MG63 (cell line): ENCODE measurements around the gene CFAP45. TPM values are rescaled to one million over a fixed set of nuclear protein-coding genes. Genes with fewer than 3 reads are reported as not detected.

Source experiments
- DNase-seq: peaks from one replicate; pipeline ENCODE4 v3.0.0-alpha.2; 2020
- H3K27me3 ChIP-seq: fragments of 250-450 bp; sonication (Bioruptor Pico); 2 replicates; pipeline ENCODE4 v1.5.1; 2020; ENCODE audit warnings: mild to moderate bottlenecking, moderate library complexity
- H3K36me3 ChIP-seq: fragments of 250-450 bp; sonication (Bioruptor Pico); 2 replicates; pipeline ENCODE4 v1.5.1; 2020; ENCODE audit warnings: mild to moderate bottlenecking, moderate library complexity
- H3K4me3 ChIP-seq: fragments of 250-450 bp; sonication (Bioruptor Pico); 2 replicates; pipeline ENCODE4 v1.5.1; 2020; ENCODE audit warnings: mild to moderate bottlenecking, moderate library complexity
- H3K9me3 ChIP-seq: fragments of 250-450 bp; sonication (Bioruptor Pico); 2 replicates; pipeline ENCODE4 v1.5.1; 2020; ENCODE audit warnings: mild to moderate bottlenecking, moderate library complexity
- total RNA-seq: library from RNA; depleted of rRNA; stranded (reverse); fragments of >200 nt; shearing (Covaris generic); gene quantifications from 2 replicates; pipeline ENCODE4 v1.2.3, GENCODE V29; 2014; ENCODE audit warnings: low replicate concordance; rRNA removed

Gene CFAP45
- total RNA-seq, 1 experiment from 2014 or later: 0.10 TPM

DNA sequence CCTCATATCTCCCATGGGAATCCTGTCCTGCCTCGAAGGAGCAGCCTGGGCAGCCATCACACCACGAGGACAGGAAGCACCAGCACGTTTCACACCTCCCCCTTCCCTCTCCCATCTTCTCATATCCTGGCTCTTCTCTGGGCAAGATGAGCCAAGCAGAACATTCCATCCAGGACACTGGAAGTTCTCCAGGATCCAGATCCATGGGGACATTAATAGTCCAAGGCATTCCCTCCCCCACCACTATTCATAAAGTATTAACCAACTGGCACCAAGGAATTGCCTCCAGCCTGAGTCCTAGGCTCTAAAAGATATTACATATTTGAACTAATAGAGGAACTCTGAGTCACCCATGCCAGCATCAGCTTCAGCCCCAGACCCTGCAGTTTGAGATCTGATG, 64.6 kb downstream of the CFAP45 start:
- Histone ChIP-seq H3K27me3 (no peaks in the 10 kb centered on the region), H3K9me3 (0 out of 2 replicates have a peak, but pooled peaks cover 3% of the 10 kb centered on the region), H3K4me3 (no peak overlapping the region), H3K36me3 (no peaks in the 10 kb centered on the region)
- DNase-seq: no peak

DNA sequence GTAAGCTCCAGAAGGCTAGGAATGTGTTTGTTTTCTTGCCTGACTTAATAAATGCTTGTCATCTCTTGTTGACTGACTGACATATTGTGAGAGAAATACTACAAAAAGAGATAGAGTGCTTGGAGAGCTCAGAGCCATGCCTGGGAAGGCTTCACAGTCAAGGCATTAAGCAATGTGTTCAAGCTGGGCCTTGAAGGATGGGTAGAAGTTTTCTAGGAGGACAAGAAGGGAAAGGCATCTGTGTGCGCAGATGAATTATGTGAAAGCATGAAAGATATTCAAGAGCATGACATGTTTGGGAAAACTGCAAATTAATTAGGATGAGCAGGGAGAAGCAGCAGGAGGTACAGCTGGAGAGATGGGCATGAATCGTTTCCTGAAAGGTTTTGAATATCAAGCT, 67.7 kb downstream of the CFAP45 start:
- no peak for DNase-seq
- no peaks in the 10 kb centered on the region for H3K27me3 ChIP-seq
- H3K36me3 ChIP-seq: no peaks in the 10 kb centered on the region
- no peak overlapping the region for H3K4me3 ChIP-seq
- H3K9me3 ChIP-seq: no peaks in the 10 kb centered on the region

DNA sequence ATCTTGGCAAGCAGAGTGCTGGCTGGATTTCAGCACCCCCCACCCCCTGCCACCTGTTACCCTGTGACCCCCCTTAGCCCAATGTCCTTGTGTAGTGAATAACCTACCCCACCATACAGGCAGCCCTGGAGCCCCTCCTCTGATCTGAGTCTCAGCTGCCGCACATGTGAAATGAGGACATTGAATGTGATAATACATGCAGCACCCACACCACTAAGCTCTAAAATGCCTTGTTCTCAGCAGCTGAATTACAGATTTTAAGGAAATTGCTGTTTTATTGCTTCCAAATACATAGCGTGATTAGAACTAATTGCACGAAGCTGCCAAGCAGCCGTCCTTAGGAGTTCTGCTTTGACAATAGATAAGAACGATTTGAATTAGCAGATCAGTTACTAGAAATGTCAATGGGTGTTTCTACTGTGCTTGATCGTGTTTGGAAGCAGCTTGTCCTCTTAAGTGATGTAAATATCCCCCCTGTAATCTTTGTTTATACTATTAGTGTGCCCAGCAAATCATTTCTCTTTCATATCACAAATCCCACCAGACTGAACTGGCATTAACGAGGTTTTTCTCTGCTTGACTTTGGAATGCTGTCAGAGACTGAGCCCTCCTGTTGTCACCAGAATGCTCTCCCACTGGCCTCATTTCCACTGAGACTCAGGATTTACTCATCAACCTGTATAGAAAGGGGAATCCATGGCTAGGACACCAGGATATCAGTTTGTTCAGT, 68.4 kb downstream of the CFAP45 start:
- H3K4me3 ChIP-seq: no peak overlapping the region
- no peaks in the 10 kb centered on the region for H3K9me3 ChIP-seq
- H3K27me3 ChIP-seq: no peaks in the 10 kb centered on the region
- H3K36me3 ChIP-seq: no peaks in the 10 kb centered on the region
- DNase-seq: no peak

DNA sequence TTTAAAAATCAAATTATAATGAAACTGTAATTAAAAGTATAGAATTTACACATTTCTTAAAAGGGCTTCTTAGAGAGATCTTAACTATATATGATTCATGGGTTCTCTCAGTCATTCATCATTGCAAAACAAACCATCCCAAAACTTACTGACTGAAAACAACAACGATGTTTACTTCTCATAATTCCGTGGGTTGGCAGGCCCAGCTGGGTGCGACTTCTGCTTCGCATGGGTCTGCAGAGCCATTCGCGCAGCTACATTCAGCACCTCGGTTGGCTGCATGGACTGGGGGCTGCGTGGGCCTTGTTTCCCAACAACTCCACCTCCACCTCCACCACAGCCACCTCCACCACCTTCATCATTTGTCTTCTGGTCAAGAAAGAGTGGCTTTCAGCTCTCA, 69.2 kb downstream of the CFAP45 start:
- no peaks in the 10 kb centered on the region for H3K36me3 ChIP-seq
- no peak overlapping the region for H3K4me3 ChIP-seq
- no peaks in the 10 kb centered on the region for H3K27me3 ChIP-seq
- no peaks in the 10 kb centered on the region for H3K9me3 ChIP-seq
- DNase-seq: no peak

DNA sequence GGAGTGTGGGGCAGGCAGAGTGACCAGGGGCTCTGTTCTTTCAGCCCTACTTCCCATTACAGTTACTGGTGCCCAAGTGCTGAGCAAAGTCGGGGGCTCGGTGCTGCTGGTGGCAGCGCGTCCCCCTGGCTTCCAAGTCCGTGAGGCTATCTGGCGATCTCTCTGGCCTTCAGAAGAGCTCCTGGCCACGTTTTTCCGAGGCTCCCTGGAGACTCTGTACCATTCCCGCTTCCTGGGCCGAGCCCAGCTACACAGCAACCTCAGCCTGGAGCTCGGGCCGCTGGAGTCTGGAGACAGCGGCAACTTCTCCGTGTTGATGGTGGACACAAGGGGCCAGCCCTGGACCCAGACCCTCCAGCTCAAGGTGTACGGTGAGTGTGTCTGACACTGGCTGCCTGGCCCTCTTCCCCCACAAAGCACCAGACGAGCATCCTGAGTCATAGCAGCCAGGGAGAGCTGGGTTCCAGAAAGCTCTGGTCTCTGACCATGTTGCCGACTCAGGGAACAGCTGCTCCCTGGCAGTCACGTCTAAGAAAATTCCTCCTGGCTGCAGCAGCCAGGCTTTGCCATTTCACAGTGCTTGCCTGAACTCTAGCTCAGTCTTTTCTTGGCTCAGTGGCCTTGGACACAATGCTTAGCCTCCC, 70.0 kb downstream of the CFAP45 start:
- no peaks in the 10 kb centered on the region for H3K36me3 ChIP-seq
- H3K9me3 ChIP-seq: no peaks in the 10 kb centered on the region
- no peak overlapping the region for H3K4me3 ChIP-seq
- peak; percentile 88 for DNase-seq
- no peaks in the 10 kb centered on the region for H3K27me3 ChIP-seq

DNA sequence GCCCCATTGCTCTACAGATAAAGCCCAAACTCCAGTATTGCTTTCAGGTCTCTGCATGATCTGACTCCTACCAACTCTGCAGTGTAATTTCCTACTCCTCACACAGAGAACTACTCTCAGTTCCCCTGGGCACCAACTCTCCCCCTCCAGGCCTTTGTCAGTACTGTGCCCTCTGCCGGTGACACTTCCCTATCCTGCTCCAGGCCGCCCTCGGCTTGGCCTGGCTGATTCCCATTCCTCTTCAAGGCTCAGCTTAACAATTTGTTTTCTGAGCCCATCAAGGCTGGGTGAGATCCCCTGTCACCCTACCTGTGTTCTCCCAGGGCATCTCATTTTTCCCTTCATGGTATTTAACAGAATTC, 70.7 kb downstream of the CFAP45 start:
- DNase-seq: no peak
- H3K9me3 ChIP-seq: no peaks in the 10 kb centered on the region
- H3K36me3 ChIP-seq: no peaks in the 10 kb centered on the region
- H3K27me3 ChIP-seq: no peaks in the 10 kb centered on the region
- no peak overlapping the region for H3K4me3 ChIP-seq

DNA sequence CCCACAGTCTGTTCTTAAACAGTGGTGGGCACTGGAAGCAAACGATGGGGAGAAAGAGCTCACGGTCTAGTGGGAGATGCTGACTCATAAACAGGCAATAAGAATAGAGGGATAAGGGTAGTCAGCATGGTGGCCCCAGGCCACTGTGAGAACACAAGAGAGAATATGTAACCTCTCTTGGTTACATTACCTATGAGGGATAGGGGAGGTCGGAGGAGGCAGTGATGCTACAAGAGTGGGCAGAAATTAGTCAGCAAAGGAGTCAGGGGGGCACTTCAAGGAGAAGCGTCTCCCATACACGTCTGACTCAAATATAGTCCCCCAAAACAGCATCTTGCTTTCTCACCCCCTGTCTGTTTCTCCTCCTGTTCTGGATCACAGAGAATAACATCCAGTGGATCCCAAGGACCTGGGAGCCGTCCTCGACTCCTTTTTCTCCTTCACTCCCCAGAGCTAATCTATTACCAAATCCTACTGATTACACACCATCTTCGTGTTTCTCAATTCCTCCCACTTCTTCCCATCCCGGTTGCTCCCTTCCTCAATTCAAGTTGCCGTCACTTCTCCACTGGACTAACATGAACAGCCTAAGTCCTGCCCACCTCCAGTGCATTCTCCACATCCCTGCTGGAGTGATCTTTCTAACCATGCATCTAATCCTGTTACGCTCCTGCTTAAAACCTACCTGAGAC, 71.2 kb downstream of the CFAP45 start:
- no peaks in the 10 kb centered on the region for H3K27me3 ChIP-seq
- H3K4me3 ChIP-seq: no peak overlapping the region
- H3K9me3 ChIP-seq: no peaks in the 10 kb centered on the region
- no peaks in the 10 kb centered on the region for H3K36me3 ChIP-seq
- DNase-seq: no peak

DNA sequence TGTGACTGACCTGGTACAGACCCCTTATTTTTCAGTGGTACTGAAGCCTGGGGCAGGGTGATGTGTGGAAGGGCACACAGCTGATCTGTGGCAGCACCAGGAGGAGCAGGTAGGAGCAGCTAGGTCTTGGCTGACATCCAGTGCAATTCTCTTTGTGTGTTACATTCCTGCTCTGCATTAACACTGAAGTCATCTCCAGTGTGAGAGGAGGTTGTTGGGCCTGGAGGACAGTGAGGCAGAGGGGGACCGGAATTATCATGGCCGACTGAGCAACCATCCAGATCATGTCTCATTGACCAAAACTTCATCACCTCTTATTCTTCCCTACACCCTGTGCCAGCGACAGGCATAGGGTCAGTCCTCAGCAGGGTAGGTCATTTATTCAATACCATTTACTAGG, 71.8 kb downstream of the CFAP45 start:
- Histone ChIP-seq H3K9me3 (no peaks in the 10 kb centered on the region), H3K4me3 (no peak overlapping the region), H3K27me3 (no peaks in the 10 kb centered on the region), H3K36me3 (no peaks in the 10 kb centered on the region)
- no peak for DNase-seq

DNA sequence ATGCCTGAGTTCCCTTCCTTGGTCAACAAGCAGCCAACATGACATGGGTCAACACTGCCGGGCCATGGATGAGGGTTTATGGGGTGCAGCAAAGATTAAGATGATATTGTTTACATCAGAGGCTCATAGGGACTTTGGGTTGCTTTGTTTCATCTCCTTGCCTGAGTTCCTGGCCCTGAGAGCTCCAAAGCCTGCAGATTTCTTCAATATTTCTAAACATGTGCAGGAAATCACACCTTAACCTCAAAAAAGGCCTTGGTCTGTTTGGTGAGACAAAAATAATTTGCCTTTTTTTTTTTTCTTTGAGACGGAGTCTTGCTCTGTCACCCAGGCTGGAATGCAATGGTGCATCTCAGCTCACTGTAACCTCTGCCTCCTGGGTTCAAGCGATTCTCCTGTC, 72.4 kb downstream of the CFAP45 start:
- H3K4me3 ChIP-seq: no peak overlapping the region
- no peak for DNase-seq
- H3K9me3 ChIP-seq: no peaks in the 10 kb centered on the region
- H3K36me3 ChIP-seq: no peaks in the 10 kb centered on the region
- H3K27me3 ChIP-seq: no peaks in the 10 kb centered on the region

DNA sequence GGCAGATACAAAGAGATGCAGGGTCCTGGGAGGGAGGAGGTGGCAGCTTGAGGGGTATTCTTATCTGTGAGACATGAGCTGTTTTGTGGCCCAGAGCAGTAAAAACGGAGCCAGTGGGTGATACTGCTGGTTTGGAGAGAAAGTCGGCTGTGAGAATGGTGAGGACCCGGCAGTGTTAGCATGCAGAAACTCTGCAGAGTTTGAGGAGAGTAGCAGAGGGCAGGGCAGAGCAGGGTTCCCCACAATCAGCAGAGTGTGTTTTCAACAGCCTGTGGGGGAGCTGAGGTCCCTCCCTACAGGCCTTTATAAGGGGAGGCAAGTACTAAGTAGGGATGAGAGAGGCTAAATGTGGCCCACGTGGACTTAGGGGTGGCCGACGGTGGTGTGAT, 72.9 kb downstream of the CFAP45 start:
- Histone ChIP-seq H3K36me3 (no peaks in the 10 kb centered on the region), H3K9me3 (no peaks in the 10 kb centered on the region), H3K27me3 (0 out of 2 replicates have a peak, but pooled peaks cover under 1% of the 10 kb centered on the region), H3K4me3 (no peak overlapping the region)
- DNase-seq: no peak

DNA sequence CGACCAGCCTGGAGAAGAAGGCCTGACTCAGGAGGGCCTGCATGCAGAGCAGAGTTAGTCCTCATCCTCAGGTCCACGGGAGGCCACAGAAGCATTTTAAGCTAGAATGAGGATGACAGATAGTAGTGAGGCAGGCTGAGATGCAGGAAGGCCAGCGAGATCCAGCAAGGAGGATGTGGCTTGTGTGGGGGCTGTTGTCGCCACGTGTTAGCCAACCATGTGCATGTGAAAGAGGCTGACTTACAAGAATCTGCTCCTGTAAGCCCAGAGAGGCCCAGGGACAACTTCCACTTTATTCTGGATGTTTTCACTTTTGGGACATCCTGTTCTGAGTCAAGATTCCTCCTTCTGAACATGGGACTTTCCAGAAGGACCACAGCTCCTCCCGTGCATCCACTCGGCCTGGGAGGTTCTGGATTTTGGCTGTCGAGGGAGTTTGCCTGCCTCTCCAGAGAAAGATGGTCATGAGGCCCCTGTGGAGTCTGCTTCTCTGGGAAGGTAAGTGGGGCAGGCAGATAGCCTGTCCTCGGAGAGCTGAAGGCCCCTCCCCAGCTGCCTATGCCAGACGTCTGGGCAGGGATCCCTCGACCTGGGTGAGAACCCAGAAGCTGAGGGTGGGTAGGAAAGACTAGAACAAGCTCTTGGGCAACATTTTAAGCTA, 73.4 kb downstream of the CFAP45 start, which contains the start of gene SLAMF8:
Gene SLAMF8, plus strand, starts transcription at position 433 of the 661 bp plus-strand sequence. Its CDS starts 26 bp downstream, at position 459.
- DNase-seq: no peak
- no peaks in the 10 kb centered on the region for H3K9me3 ChIP-seq

DNA sequence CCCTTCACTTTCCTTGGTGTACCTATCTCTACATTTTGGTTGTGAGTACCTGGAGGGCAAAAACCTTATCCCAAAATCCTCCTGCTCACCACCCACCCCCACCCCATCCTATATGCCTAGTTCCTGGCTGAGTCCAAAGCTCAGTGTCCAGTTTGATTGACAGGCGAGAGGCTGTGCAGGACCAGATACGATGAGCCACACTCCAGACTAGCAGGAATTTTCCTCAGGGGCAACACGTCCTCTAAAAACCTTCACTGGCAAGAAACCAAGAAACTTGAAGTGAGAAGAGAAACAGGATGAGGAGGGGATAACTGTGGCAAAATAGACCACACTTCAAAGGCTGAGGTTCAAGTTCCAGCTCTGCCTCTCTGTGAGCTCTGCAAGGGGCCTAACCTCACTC, 74.4 kb downstream of the CFAP45 start:
- Histone ChIP-seq H3K9me3 (no peaks in the 10 kb centered on the region), H3K27me3 (0 out of 2 replicates have a peak, but pooled peaks cover 2% of the 10 kb centered on the region), H3K36me3 (no peaks in the 10 kb centered on the region), H3K4me3 (no peak overlapping the region)
- DNase-seq: no peak

More for the DNA sequence above, 73.4 kb downstream of the CFAP45 start, which contains the start of gene SLAMF8:
- H3K36me3 ChIP-seq: no peaks in the 10 kb centered on the region
- H3K4me3 ChIP-seq: no peak within 1 kb of the TSS
- 0 out of 2 replicates have a peak, but pooled peaks cover 2% of the 10 kb centered on the region for H3K27me3 ChIP-seq

DNA sequence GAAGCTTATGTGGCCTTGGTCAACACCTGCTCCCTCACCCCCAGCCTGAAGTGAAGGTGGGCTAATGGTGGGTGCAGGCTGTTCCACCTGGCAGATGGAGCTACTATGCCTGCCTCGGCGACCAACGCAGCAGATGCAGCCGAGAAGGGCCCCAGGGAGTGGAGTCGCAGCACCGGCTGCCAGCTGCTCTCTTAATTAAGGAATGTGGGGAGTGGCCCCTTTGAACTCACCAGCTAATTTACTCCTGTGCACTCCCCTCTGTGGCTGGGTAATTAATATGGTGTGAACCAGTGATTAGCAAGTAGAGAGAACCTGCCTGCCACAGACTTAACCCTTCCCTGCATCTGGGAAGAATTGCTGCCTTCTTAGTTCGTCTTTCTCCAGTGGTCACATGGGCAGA, 76.6 kb downstream of the CFAP45 start:
- Histone ChIP-seq H3K4me3 (no peak overlapping the region), H3K9me3 (no peaks in the 10 kb centered on the region), H3K27me3 (0 out of 2 replicates have a peak, but pooled peaks cover 2% of the 10 kb centered on the region), H3K36me3 (no peaks in the 10 kb centered on the region)
- no peak for DNase-seq

Other genes starting within 250 kb of the CFAP45 start
- not detected in 2 replicates for gene CRP, start 185.6 kb downstream of the CFAP45 start, total RNA-seq
- 9.2 and 17.1 TPM in 2 replicates for gene DUSP23, start 119.2 kb downstream of the CFAP45 start, total RNA-seq
- not detected in 2 replicates for gene FCRL6, start 97.8 kb downstream of the CFAP45 start, total RNA-seq
- not detected in 2 replicates for gene SLAMF8, start 73.3 kb downstream of the CFAP45 start, total RNA-seq
- gene VSIG8, start 37.5 kb downstream of the CFAP45 start, total RNA-seq: not detected in 2 replicates
- gene TAGLN2, start 25.3 kb upstream of the CFAP45 start, total RNA-seq: 651 and 1,079 TPM in 2 replicates
- gene IGSF9, start 45.4 kb upstream of the CFAP45 start, total RNA-seq: not detected in 2 replicates
- not detected in 2 replicates for gene SLAMF9, start 54.1 kb upstream of the CFAP45 start, total RNA-seq
- gene PIGM, start 131.8 kb upstream of the CFAP45 start, total RNA-seq: 4.1 and 4.6 TPM in 2 replicates
- not detected in 2 replicates for gene KCNJ10, start 170.0 kb upstream of the CFAP45 start, total RNA-seq
- gene KCNJ9, start 181.4 kb upstream of the CFAP45 start, total RNA-seq: not detected in 2 replicates
- 18.0 and 20.2 TPM in 2 replicates for gene IGSF8, start 198.5 kb upstream of the CFAP45 start, total RNA-seq
- gene ATP1A2, start 215.6 kb upstream of the CFAP45 start, total RNA-seq: not detected in 2 replicates